Mesendoderm (in vitro differentiated cells): ENCODE measurements around the gene BTG1.
A peak's percentile ranks its signal among the peaks of the same experiment; 100 is the strongest.
"Not testable (repeated sequence)": the region's sequence is repeated elsewhere in the genome, so short reads cannot be mapped to it uniquely, and the experiment has no call there.

ENCODE experiments used
- DNase-seq: peaks from one replicate; pipeline ENCODE4 v3.0.0; 2013
- H2AK5ac ChIP-seq: 2 replicates; pipeline ENCODE4 v1.6.1; 2013; ENCODE audit warnings: low read length, inconsistent platforms
- H2BK120ac ChIP-seq: 2 replicates; pipeline ENCODE4 v1.6.1; 2013; ENCODE audit warnings: low read depth, mild to moderate bottlenecking, low read length, moderate library complexity, mixed read lengths
- H2BK15ac ChIP-seq: replicated peaks from 2 replicates; pipeline ENCODE4 v1.6.1; 2013; ENCODE audit warnings: low read depth, mild to moderate bottlenecking, moderate library complexity
- H2BK5ac ChIP-seq: 2 replicates; pipeline ENCODE4 v1.6.1; 2013; ENCODE audit warnings: low read length, inconsistent platforms
- H3K18ac ChIP-seq: 2 replicates; pipeline ENCODE4 v1.6.1; 2013; ENCODE audit warnings: mild to moderate bottlenecking, low read length, mixed read lengths
- H3K23ac ChIP-seq: one replicate; pipeline ENCODE4 v1.6.1; 2013; ENCODE audit warnings: low read length
- H3K27ac ChIP-seq: 2 replicates; pipeline ENCODE4 v1.5.1; 2013; ENCODE audit warnings: low read depth, mild to moderate bottlenecking, inconsistent platforms, low read length, moderate library complexity
- H3K27me3 ChIP-seq: 2 replicates; pipeline ENCODE4 v1.6.1; 2013; ENCODE audit warnings: low read length, control low read depth, mild to moderate bottlenecking, inconsistent platforms; ENCODE audit not compliant: insufficient read depth, poor library complexity
- H3K36me3 ChIP-seq: 2 replicates; pipeline ENCODE4 v1.6.1; 2013; ENCODE audit warnings: low read length, inconsistent platforms; ENCODE audit not compliant: control insufficient read depth, insufficient read depth
- H3K4ac ChIP-seq: one replicate; pipeline ENCODE4 v1.6.1; 2013; ENCODE audit warnings: low read depth, mild to moderate bottlenecking, low read length, moderate library complexity
- H3K4me1 ChIP-seq: 2 replicates; pipeline ENCODE4 v1.6.1; 2013; ENCODE audit warnings: low read depth, low read length, inconsistent platforms; ENCODE audit not compliant: control insufficient read depth
- H3K4me2 ChIP-seq: 2 replicates; pipeline ENCODE4 v1.6.1; 2013; ENCODE audit warnings: low read length
- H3K4me3 ChIP-seq: 2 replicates; pipeline ENCODE4 v1.5.1; 2013; ENCODE audit warnings: mild to moderate bottlenecking, low read length
- H3K56ac ChIP-seq: one replicate; pipeline ENCODE4 v1.6.1; 2013; ENCODE audit warnings: low read length
- H3K79me1 ChIP-seq: 2 replicates; pipeline ENCODE4 v1.6.1; 2013; ENCODE audit warnings: low read length, inconsistent platforms
- H3K79me2 ChIP-seq: 2 replicates; pipeline ENCODE4 v1.6.1; 2013; ENCODE audit warnings: mild to moderate bottlenecking, low read length; ENCODE audit not compliant: control insufficient read depth, insufficient read depth
- H3K9ac ChIP-seq: 2 replicates; pipeline ENCODE4 v1.6.1; 2013; ENCODE audit warnings: low read length, inconsistent platforms
- H4K5ac ChIP-seq: one replicate; pipeline ENCODE4 v1.6.1; 2013; ENCODE audit warnings: low read length
- H4K8ac ChIP-seq: one replicate; pipeline ENCODE4 v1.6.1; 2013; ENCODE audit warnings: low read depth, mild to moderate bottlenecking, control low read depth, low read length, moderate library complexity
- WGBS: extraction: QIAGEN DNeasy Blood & Tissue Kit; methylation state at CpG from one replicate; pipeline ENCODE4 v1.1.7; 2013; ENCODE audit warnings: low lambda C conversion rate, missing lambda C conversion rate; ENCODE audit not compliant: insufficient coverage; ENCODE audit errors: extremely low coverage; 5-methylcytosine and 5-hydroxymethylcytosine counted together

Gene BTG1

GRCh38 chr12:92135541-92135940 is 10.1 kb downstream of the BTG1 start:
- H3K4me1 ChIP-seq, H3K56ac ChIP-seq, H3K18ac ChIP-seq, H4K8ac ChIP-seq, H3K9ac ChIP-seq, H3K27ac ChIP-seq, H2BK120ac ChIP-seq, H2AK5ac ChIP-seq, H3K4ac ChIP-seq, H2BK15ac ChIP-seq, DNase-seq, H3K27me3 ChIP-seq, H2BK5ac ChIP-seq, H4K5ac ChIP-seq, H3K23ac ChIP-seq, H3K4me3 ChIP-seq, H3K4me2 ChIP-seq, H3K36me3 ChIP-seq: not testable (repeated sequence)
- no CpG with 5 or more reads among the region's 8 CpGs for WGBS
- Histone ChIP-seq H3K79me1 (peaks cover 11% of the 10 kb centered on the region), H3K79me2 (peaks cover 32% of the 10 kb centered on the region)

GRCh38 chr12:92134638-92135274 is 10.9 kb downstream of the BTG1 start:
- no CpG with 5 or more reads among the region's 5 CpGs for WGBS
- H3K36me3 ChIP-seq: no peaks in the 10 kb centered on the region
- no peak overlapping the region for H3K18ac ChIP-seq
- no peaks in the 10 kb centered on the region for H3K27me3 ChIP-seq
- no peak overlapping the region for H2BK15ac ChIP-seq
- no peak overlapping the region for H3K4me3 ChIP-seq
- H2BK5ac ChIP-seq: no peak overlapping the region
- no peak overlapping the region for H4K5ac ChIP-seq
- no peak overlapping the region for H3K4ac ChIP-seq
- H3K27ac ChIP-seq: no peak overlapping the region
- H2BK120ac ChIP-seq: no peak overlapping the region
- no peak overlapping the region for H3K23ac ChIP-seq
- H2AK5ac ChIP-seq: no peak overlapping the region
- peaks cover 11% of the 10 kb centered on the region for H3K79me1 ChIP-seq
- H3K56ac ChIP-seq: no peak overlapping the region
- H3K79me2 ChIP-seq: peaks cover 32% of the 10 kb centered on the region
- H3K4me1 ChIP-seq: no peaks in the 10 kb centered on the region
- no peak overlapping the region for H3K9ac ChIP-seq
- H3K4me2 ChIP-seq: no peak overlapping the region
- DNase-seq: no peak
- H4K8ac ChIP-seq: no peak overlapping the region

GRCh38 chr12:92133795-92134637 is 11.6 kb downstream of the BTG1 start:
- H3K9ac ChIP-seq: no peak overlapping the region
- H2BK120ac ChIP-seq: no peak overlapping the region
- H4K8ac ChIP-seq: no peak overlapping the region
- H3K36me3 ChIP-seq: no peaks in the 10 kb centered on the region
- H3K27ac ChIP-seq: no peak overlapping the region
- H2BK5ac ChIP-seq: no peak overlapping the region
- no peak overlapping the region for H3K23ac ChIP-seq
- peaks cover 13% of the 10 kb centered on the region for H3K79me1 ChIP-seq
- no peak overlapping the region for H3K4me3 ChIP-seq
- H4K5ac ChIP-seq: no peak overlapping the region
- WGBS: no CpG with 5 or more reads among the region's 3 CpGs
- no peak overlapping the region for H2BK15ac ChIP-seq
- peak overlapping the region; percentile 18 for H3K18ac ChIP-seq
- H2AK5ac ChIP-seq: no peak overlapping the region
- no peak overlapping the region for H3K56ac ChIP-seq
- no peak overlapping the region for H3K4me2 ChIP-seq
- peak; percentile 57 for DNase-seq
- H3K4me1 ChIP-seq: no peaks in the 10 kb centered on the region
- H3K79me2 ChIP-seq: peaks cover 32% of the 10 kb centered on the region
- no peak overlapping the region for H3K4ac ChIP-seq
- no peaks in the 10 kb centered on the region for H3K27me3 ChIP-seq

GRCh38 chr12:92133171-92133570 is 12.5 kb downstream of the BTG1 start:
- Histone ChIP-seq H3K27me3 (no peaks in the 10 kb centered on the region), H4K5ac (no peak overlapping the region), H3K36me3 (no peaks in the 10 kb centered on the region), H3K56ac (no peak overlapping the region), H3K4me1 (no peaks in the 10 kb centered on the region), H3K79me1 (peaks cover 15% of the 10 kb centered on the region), H2AK5ac (no peak overlapping the region), H3K4ac (no peak overlapping the region), H2BK5ac (no peak overlapping the region), H3K4me2 (no peak overlapping the region), H2BK15ac (no peak overlapping the region), H2BK120ac (no peak overlapping the region), H3K23ac (no peak overlapping the region), H3K79me2 (peaks cover 31% of the 10 kb centered on the region), H4K8ac (no peak overlapping the region), H3K4me3 (no peak overlapping the region), H3K27ac (no peak overlapping the region), H3K18ac (no peak overlapping the region), H3K9ac (no peak overlapping the region)
- DNase-seq: no peak
- WGBS: no CpG with 5 or more reads among the region's 1 CpG

GRCh38 chr12:92132288-92132687 is 13.4 kb downstream of the BTG1 start:
- H3K36me3 ChIP-seq: no peaks in the 10 kb centered on the region
- no peak overlapping the region for H3K4ac ChIP-seq
- H3K56ac ChIP-seq: no peak overlapping the region
- H2BK120ac ChIP-seq: no peak overlapping the region
- H4K8ac ChIP-seq: no peak overlapping the region
- H3K27me3 ChIP-seq: no peaks in the 10 kb centered on the region
- H2AK5ac ChIP-seq: no peak overlapping the region
- H4K5ac ChIP-seq: no peak overlapping the region
- no peak overlapping the region for H3K27ac ChIP-seq
- H3K79me1 ChIP-seq: peaks cover 13% of the 10 kb centered on the region
- no peak for DNase-seq
- WGBS: no CpG with 5 or more reads among the region's 1 CpG
- no peak overlapping the region for H3K23ac ChIP-seq
- H3K9ac ChIP-seq: no peak overlapping the region
- H3K4me1 ChIP-seq: no peaks in the 10 kb centered on the region
- H3K79me2 ChIP-seq: peaks cover 24% of the 10 kb centered on the region
- no peak overlapping the region for H2BK5ac ChIP-seq
- H3K4me2 ChIP-seq: no peak overlapping the region
- no peak overlapping the region for H2BK15ac ChIP-seq
- no peak overlapping the region for H3K18ac ChIP-seq
- H3K4me3 ChIP-seq: no peak overlapping the region
